Effector memory CD8-positive, alpha-beta T cell (primary cell): ENCODE results near the gene CUL4A.

ENCODE experiments used
- ATAC-seq: fragments of 150-1000 bp; cut with Tn5 transposase; replicated peaks from 2 replicates; pipeline ENCODE4 v1.10.0; 2021; ENCODE audit warnings: mild to moderate bottlenecking, moderate library complexity
- DNase-seq, 3 experiments: peaks; one replicate each; pipeline ENCODE4 v3.0.0; 2021
- H3K27ac Mint-ChIP-seq, 2 donors: one replicate each; pipeline ENCODE4 v1.8.0; 2022; ENCODE audit warnings: mild to moderate bottlenecking in 2 of 2, mixed read lengths in 2 of 2, moderate library complexity in 2 of 2
- H3K27me3 Mint-ChIP-seq, 2 donors: one replicate each; pipeline ENCODE4 v1.8.0; 2022; ENCODE audit warnings: mixed read lengths in 2 of 2
- H3K36me3 Mint-ChIP-seq: one replicate; pipeline ENCODE4 v1.8.0; 2022; ENCODE audit warnings: mild to moderate bottlenecking, moderate library complexity, mixed read lengths; ENCODE audit not compliant: insufficient read depth
- H3K4me1 Mint-ChIP-seq, 2 donors: one replicate each; pipeline ENCODE4 v1.8.0; 2022; ENCODE audit warnings: low read depth in 2 of 2, mixed read lengths in 2 of 2
- H3K4me3 Mint-ChIP-seq, 2 donors: one replicate each; pipeline ENCODE4 v1.8.0; 2022; ENCODE audit warnings: mild to moderate bottlenecking in 2 of 2, mixed read lengths in 2 of 2, moderate library complexity in 2 of 2
- H3K9me3 Mint-ChIP-seq, 2 donors: one replicate each; pipeline ENCODE4 v1.8.0; 2022; ENCODE audit warnings: mixed read lengths in 2 of 2

The CUL4A gene

DNA sequence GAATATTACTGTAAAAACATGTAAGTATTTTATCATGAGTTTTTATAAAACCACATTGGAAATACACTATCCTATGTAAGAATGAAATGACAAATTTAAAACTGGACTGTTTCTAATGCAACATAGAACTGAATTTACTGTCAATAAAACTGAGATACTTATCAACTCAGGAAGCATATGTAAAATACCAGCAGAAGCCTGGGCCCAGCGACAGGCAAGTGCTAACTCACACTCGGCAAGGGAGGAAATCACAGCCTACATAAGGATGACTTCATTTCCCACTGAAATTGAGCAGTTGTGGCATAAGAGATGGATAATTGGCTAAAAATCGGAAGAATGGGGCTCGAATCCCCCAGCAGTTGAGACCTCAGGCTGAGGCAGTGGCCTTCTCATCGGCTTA lies 38.9 kb upstream of the CUL4A start:
- H3K9me3 Mint-ChIP-seq: peaks cover 0 to 7% of the 10 kb centered on the region in 2 donors
- peaks cover 2% of the 10 kb centered on the region for H3K36me3 Mint-ChIP-seq
- DNase-seq (no peak), ATAC-seq (peak; percentile 40)
- H3K4me1 Mint-ChIP-seq: peaks cover 22 to 29% of the 10 kb centered on the region in 2 donors
- H3K4me3 Mint-ChIP-seq: no peak overlapping the region
- peak overlapping the region in 1 of 2 donors; percentile 73 for H3K27ac Mint-ChIP-seq
- no peaks in the 10 kb centered on the region for H3K27me3 Mint-ChIP-seq

DNA sequence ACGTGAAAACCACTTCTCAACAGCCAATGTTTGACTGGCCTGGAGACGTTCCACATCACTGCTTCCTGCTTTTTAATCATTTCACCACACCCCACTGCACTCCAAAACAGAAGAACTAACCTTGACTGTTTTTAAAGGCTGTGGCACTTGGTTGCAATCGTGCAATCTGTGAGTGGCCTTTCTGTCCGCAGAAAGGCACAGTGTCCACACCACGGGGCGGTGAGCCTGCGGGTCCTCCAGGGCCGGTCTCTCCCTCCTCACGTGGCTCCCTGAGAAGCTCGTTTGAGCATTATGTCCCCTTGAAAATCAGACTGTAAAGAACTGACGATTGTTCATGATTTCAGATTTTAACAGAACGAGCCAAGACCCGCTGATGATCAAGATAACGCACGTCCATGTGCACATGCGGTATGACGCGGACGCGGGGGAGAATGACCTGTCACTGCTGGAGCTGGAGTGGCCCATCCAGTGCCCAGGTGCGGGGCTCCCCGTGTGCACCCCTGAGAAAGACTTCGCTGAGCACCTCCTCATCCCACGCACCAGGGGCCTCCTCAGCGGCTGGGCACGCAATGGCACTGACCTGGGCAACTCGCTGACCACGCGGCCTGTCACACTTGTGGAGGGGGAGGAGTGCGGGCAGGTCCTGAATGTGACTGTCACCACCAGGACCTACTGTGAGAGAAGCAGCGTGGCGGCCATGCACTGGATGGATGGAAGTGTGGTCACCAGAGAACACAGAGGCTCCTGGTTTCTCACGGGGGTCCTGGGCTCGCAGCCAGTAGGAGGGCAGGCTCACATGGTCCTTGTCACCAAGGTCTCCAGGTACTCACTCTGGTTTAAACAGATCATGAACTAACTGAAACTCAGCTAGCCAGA lies 37.9 kb upstream of the CUL4A start:
- Mint-ChIP-seq H3K27ac (peak overlapping the region in 1 of 2 donors; percentile 10), H3K27me3 (no peaks in the 10 kb centered on the region), H3K36me3 (peaks cover 7% of the 10 kb centered on the region), H3K4me1 (peaks cover 27 to 28% of the 10 kb centered on the region in 2 donors), H3K9me3 (peaks cover 2 to 7% of the 10 kb centered on the region in 2 donors), H3K4me3 (no peak overlapping the region)
- DNase-seq (no peak), ATAC-seq (no peak)

DNA sequence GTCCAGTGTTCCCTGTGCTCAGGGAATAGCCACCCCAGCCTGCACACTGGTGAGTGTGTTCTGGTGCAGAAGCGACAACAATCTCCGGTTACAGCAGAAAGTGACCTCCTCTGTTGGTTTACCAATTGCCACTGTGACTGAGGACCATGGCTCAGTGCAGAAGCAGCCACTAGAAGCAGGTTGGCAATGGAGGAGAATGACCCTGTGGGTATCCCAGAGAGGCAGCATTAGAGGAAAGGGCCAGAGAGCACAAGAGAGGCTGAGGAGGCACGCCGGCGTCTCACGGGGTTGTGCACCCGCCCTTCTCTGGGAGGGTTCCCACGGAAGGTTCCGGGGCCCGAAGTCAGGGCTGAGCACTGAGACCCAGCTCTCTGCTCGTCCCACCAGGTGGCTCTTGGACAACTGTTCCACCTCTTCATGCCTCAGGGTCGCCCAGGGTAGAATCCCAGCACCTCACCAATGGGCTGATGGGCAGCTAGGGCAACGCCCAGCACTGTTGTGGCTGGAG lies 36.9 kb upstream of the CUL4A start:
- peaks cover 2 to 7% of the 10 kb centered on the region in 2 donors for H3K9me3 Mint-ChIP-seq
- DNase-seq: no peak
- H3K27me3 Mint-ChIP-seq: no peaks in the 10 kb centered on the region
- peaks cover 12% of the 10 kb centered on the region for H3K36me3 Mint-ChIP-seq
- H3K27ac Mint-ChIP-seq: peak overlapping the region in 1 of 2 donors; percentile 35
- H3K4me3 Mint-ChIP-seq: no peak overlapping the region
- H3K4me1 Mint-ChIP-seq: peaks cover 27 to 28% of the 10 kb centered on the region in 2 donors
- no peak for ATAC-seq

DNA sequence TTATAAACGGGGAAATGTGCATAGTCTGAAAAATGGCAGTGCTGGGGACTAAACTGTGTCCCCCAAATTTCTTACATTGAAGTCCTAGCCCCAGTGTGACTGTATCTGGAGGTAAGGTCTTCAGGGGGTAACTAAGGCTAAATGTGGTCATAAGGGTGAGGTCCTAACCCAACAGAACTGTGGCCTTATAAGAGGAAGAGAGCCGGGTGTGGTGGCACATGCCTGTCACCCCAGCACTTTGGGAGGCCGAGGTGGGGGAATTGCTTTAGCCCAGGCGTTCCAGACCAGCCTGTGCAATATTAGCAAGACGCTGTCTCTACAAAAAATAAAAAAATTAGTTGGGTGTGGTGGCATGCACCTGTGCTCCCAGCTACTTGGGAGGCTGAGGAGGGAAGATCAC lies 33.1 kb upstream of the CUL4A start:
- Mint-ChIP-seq H3K4me3 (peak overlapping the region; percentile 64 to 74), H3K36me3 (peaks cover 34% of the 10 kb centered on the region), H3K4me1 (peaks cover 35 to 45% of the 10 kb centered on the region in 2 donors), H3K9me3 (peaks cover 0 to 2% of the 10 kb centered on the region in 2 donors), H3K27me3 (no peaks in the 10 kb centered on the region), H3K27ac (peak overlapping the region; percentile 96 to 97)
- DNase-seq: peak in 2 of 3 experiments; percentile 65 to 70
- ATAC-seq: peak; percentile 99

DNA sequence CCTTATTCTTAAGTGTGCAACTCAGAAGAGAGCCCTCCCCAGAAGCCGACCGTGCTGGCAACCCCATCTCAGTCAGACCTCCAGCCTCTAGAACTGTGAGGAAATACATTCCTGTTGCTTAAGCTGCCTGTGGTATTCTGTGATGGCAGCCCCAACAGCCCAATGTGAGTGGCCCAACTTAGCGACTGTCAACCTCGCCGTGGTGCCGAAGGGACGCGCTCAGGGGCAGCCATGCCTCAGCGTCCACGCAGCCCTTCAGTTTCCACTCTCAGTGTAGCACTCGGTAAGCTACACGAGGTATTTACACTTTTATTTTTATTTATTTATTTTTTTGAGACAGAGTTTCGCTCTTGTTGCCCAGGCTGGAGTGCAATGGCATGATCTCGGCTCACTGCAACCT lies 32.6 kb upstream of the CUL4A start:
- H3K36me3 Mint-ChIP-seq: peaks cover 34% of the 10 kb centered on the region
- H3K27ac Mint-ChIP-seq: peak overlapping the region; percentile 96 to 97
- no peak for ATAC-seq
- H3K4me1 Mint-ChIP-seq: peaks cover 36 to 43% of the 10 kb centered on the region in 2 donors
- H3K27me3 Mint-ChIP-seq: no peaks in the 10 kb centered on the region
- no peak overlapping the region for H3K4me3 Mint-ChIP-seq
- no peak for DNase-seq
- H3K9me3 Mint-ChIP-seq: peaks cover 0 to 2% of the 10 kb centered on the region in 2 donors

DNA sequence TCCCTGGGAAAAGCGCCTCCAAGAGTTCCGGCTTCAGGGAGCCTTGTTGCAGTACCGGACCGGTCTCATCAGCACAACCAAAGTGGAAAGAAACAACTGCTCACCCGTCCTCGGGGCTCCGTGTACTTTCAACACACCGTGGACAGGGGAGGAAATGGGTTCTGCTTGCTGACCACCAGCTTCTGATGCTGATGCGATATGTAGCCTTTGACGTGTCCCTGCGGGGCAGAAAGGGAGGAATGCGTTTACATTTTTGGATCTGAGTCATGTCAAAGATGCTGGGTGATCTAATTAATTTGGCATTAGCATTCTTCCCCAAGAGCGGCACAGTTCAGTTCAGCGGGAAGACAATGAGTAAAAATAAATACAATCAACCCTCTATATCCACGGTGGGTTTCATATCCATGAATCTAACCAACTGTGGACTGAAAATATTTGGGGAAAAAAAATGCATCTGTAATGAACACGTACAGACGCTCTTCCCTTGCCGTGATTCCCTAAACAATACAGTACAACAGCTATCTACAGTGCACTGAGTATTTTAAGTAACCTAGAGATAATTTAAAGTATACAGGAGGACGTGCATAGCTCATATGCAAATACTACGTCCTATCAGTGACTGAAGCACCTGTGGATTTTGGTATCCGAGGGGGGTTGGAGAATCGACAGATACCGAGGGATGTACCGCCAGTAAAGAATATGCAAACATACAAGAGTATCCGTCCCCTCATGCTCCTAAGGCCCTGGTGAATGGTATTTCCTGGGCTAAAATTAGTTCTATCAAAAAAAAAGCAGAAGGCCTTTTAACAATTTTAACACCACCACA lies 31.1 kb upstream of the CUL4A start:
- Mint-ChIP-seq H3K27ac (peak overlapping the region in 1 of 2 donors; percentile 44), H3K36me3 (peaks cover 34% of the 10 kb centered on the region), H3K27me3 (no peaks in the 10 kb centered on the region), H3K9me3 (peaks cover 0 to 2% of the 10 kb centered on the region in 2 donors), H3K4me1 (peaks cover 33 to 43% of the 10 kb centered on the region in 2 donors), H3K4me3 (no peak overlapping the region)
- ATAC-seq: no peak
- no peak for DNase-seq

DNA sequence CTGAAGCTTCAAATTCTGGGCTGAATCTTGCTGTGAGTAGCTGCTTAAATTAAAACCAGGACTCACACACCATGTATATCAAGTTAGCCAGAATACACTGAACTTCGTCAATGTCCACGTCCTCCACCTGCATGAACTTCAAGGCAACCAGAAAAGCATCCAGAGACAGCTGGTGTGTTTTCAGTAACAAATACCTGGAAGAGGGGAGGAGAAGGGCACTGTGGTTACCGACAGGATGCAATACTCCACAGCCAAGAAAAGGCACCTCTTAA lies 30.6 kb upstream of the CUL4A start:
- Mint-ChIP-seq H3K27ac (peak overlapping the region in 1 of 2 donors; percentile 44), H3K36me3 (peaks cover 39% of the 10 kb centered on the region), H3K9me3 (peaks cover 0 to 2% of the 10 kb centered on the region in 2 donors), H3K27me3 (no peaks in the 10 kb centered on the region), H3K4me3 (no peak overlapping the region), H3K4me1 (peaks cover 39 to 49% of the 10 kb centered on the region in 2 donors)
- ATAC-seq (no peak), DNase-seq (no peak)

DNA sequence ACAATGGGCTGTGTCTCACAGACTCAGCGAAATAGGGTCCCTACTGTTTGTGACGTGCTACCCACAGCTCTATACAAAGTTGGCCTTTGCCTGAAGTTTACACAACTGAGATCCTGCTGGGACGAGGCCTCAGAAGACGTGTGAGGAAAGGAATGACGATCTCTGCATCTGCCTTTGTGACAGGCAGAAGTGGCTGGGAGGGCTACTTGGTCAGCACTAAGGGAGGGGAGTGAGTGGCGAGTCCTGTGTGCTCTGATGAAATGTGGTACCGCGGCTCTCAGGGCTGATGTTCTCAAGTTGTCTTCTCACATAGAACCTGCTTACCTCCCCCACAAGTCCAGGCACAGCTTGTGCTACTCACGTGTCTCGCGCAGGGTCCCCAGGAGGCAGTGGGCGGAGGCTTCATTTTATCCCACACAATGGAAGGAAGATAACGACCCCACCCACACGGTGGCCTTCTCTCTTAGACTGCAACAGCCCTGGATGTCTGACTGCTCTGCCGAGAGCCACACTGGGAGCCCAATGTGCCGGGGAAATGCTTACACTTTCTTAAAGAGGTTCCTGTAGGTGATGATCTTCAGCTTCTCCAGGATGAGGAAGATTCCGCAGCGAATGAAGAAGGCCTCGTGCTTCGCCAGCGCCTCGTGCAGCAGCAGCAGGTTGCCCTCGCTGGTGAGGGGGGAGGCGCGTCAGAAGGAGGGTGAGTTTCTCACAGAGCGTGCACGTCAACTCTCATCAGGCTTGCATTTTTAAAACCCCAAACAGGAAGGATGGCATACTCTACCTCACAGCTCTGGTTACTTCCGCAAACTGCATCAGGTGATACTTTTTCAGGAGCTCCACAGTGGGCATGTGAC lies 29.8 kb upstream of the CUL4A start:
- H3K4me3 Mint-ChIP-seq: peak overlapping the region; percentile 32 to 64
- H3K36me3 Mint-ChIP-seq: peaks cover 40% of the 10 kb centered on the region

DNA sequence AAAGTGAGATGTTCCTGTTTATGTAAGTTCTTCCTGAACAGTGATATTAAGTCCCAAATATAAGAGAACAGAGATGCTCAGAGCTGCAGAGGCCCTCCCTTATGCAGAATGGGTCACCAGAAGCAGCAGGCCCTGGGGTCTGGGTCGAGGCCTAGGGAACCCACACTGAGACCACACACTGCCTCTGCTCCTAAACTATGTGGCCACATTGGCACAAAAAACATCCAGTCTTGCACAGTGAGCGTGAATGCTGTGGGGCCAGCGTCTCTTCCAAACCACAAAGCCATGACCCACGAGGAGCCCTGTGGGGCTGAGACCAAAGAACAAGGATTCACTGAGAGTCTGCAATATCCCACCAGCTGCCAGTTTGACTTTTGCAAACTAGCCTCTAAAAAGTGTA lies 27.4 kb upstream of the CUL4A start:
- ATAC-seq (no peak), DNase-seq (no peak)
- H3K4me3 Mint-ChIP-seq: peak overlapping the region in 1 of 2 donors; percentile 43
- peaks cover 50% of the 10 kb centered on the region for H3K36me3 Mint-ChIP-seq
- H3K27me3 Mint-ChIP-seq: no peaks in the 10 kb centered on the region
- peak overlapping the region; percentile 52 to 91 for H3K27ac Mint-ChIP-seq
- H3K4me1 Mint-ChIP-seq: peaks cover 46 to 58% of the 10 kb centered on the region in 2 donors
- H3K9me3 Mint-ChIP-seq: no peaks in the 10 kb centered on the region

More for the DNA sequence above, 29.8 kb upstream of the CUL4A start:
- no peaks in the 10 kb centered on the region for H3K27me3 Mint-ChIP-seq
- H3K27ac Mint-ChIP-seq: peak overlapping the region; percentile 85 to 91
- H3K9me3 Mint-ChIP-seq: peaks cover 0 to 2% of the 10 kb centered on the region in 2 donors
- ATAC-seq (peak; percentile 57), DNase-seq (peak in 2 of 3 experiments; percentile 27 to 36)
- peaks cover 40 to 45% of the 10 kb centered on the region in 2 donors for H3K4me1 Mint-ChIP-seq

DNA sequence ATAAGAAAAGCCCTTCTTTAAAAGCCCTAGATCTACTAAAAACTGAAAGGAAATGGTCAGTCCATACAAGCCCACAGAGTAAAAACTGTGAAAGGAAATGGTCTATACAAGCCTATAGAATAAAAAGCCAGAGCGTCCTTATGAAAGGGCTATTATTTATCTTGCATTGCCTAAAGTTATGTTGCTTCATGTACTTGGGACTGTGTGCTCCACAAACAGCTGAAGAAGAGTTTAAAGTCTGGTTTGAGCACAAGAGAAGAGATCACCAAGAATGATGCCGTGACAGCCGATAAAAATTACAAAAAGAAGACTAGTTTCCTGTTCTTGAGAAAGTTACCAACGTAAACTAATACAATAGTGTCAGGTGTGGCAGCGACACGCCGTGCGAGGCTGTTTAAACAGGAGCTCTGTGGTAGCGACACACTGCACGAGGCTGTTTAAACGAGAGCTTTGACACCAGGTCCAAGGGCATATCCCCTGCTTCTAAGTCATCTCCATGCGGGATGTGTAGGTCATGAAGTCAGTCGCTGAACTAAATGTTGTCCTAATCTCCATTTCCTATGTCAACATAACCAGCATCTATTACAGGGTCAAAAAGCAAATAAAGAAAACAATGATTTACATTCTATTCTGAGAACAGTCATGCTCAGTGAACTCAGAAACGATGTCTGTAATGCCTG lies 25.8 kb upstream of the CUL4A start:
- Mint-ChIP-seq H3K27ac (peak overlapping the region; percentile 81 to 98), H3K9me3 (no peaks in the 10 kb centered on the region), H3K36me3 (peaks cover 37% of the 10 kb centered on the region), H3K4me3 (peak overlapping the region; percentile 51 to 95), H3K4me1 (peaks cover 56 to 63% of the 10 kb centered on the region in 2 donors), H3K27me3 (no peaks in the 10 kb centered on the region)
- no peak for DNase-seq
- ATAC-seq: no peak

DNA sequence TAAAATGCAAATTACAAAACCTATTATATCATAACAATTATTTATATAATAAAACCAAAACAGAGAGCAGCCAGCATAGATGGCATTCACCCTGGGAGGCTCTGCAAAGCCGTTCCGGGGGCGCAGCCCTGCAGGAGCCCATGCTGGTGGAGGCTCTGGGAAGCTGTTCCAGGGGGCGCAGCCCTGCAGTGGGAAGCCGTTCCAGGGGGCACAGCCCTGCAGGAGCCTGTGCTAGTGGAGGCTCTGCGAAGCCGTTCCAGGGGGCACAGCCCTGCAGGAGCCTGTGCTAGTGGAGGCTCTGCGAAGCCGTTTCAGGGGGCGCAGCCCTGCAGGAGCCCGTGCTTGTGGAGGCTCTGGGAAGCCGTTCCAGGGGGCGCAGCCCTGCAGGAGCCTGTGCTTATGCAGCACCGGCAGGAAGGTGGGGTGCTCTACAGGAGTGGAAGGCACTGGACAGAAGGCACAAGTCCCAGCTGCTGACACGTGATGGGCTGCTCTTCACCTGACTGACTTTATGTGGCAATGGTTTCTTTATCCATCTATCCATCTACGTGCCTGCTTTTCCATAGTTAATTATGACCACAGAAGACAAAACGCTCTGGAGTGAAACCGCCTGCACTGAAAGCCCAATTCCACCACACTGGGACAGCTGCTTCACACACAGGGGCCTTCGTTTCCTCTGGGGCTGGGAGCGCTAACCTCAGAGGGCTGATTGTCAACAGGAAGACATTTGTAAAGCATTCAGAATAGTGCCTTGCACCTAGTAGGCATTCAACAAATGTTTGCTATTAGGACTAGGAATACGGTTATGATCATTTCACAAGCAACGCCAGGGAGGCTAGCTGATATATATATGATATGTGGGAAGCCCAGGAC lies 24.6 kb upstream of the CUL4A start:
- H3K4me1 Mint-ChIP-seq: peaks cover 52 to 63% of the 10 kb centered on the region in 2 donors

More for the DNA sequence above, 24.6 kb upstream of the CUL4A start:
- DNase-seq: peak in 2 of 3 experiments; percentile 34 to 42
- no peaks in the 10 kb centered on the region for H3K9me3 Mint-ChIP-seq
- H3K4me3 Mint-ChIP-seq: peak overlapping the region; percentile 90 to 95
- H3K36me3 Mint-ChIP-seq: peaks cover 32% of the 10 kb centered on the region
- ATAC-seq: peak; percentile 64
- no peaks in the 10 kb centered on the region for H3K27me3 Mint-ChIP-seq
- peak overlapping the region; percentile 94 to 98 for H3K27ac Mint-ChIP-seq
